Endothelial cell of umbilical vein (primary cell): ENCODE measurements around the gene TMEM164. TPM values are rescaled to one million over a fixed set of nuclear protein-coding genes. Genes with fewer than 3 reads are reported as not detected.
A peak's percentile ranks its signal among the peaks of the same experiment; 100 is the strongest.

ENCODE experiments used
- BruUV-seq: library from RNA; stranded (reverse); fragments of 400-500 nt; replicated peaks from 2 replicates; lab custom pipeline; 2021; lab: Mats Ljungman, UMichigan
- CTCF ChIA-PET: fragments of 300-600, 350-600 bp; sonication (Branson Sonifier 250); formaldehyde crosslinking; loops from one replicate; lab custom pipeline; 2021; ENCODE audit warnings: antibody characterized with exemption, inconsistent platforms; lab: Charles Lee
- POLR2A ChIA-PET: fragments of 300-600, 350-600 bp; sonication (Branson Sonifier 250); formaldehyde crosslinking; loops from one replicate; lab custom pipeline; 2021; ENCODE audit warnings: antibody characterized with exemption, inconsistent platforms; lab: Charles Lee
- DNase-seq: peaks from one replicate; pipeline ENCODE4 v3.0.0-alpha.2; 2011; ENCODE audit warnings: low read depth, low spot score
- FAIRE-seq: peaks from 2 replicates; lab custom pipeline; 2011; peaks lifted over from hg19 to GRCh38; lab: Jason Lieb, UNC
- H2AFZ ChIP-seq: 2 replicates; pipeline ENCODE4 v1.6.0; 2012; ENCODE audit warnings: low read depth, low read length, control low read depth, inconsistent platforms
- H3K27ac ChIP-seq: 2 replicates; pipeline ENCODE4 v1.5.1; 2011; ENCODE audit warnings: low read depth, mild to moderate bottlenecking, control low read depth, low read length, moderate library complexity; ENCODE audit not compliant: insufficient read depth
- H3K27me3 ChIP-seq, 2 experiments: 2 replicates each; pipeline versions ENCODE4 v1.6.0 to v1.6.1; 2011; ENCODE audit warnings: low read length in 2 of 2, mixed read lengths in 1 of 2; ENCODE audit not compliant: control insufficient read depth in 2 of 2, insufficient read depth in 2 of 2
- H3K36me3 ChIP-seq, 2 experiments: 2 replicates in 1 of 2; 3 replicates in 1 of 2; pipeline ENCODE4 v1.5.1; 2011; ENCODE audit warnings: low read length in 2 of 2, mild to moderate bottlenecking in 1 of 2, moderate library complexity in 1 of 2; ENCODE audit not compliant: control insufficient read depth in 2 of 2, insufficient read depth in 2 of 2; ENCODE audit errors: extremely low read depth in 1 of 2
- H3K4me1 ChIP-seq: 3 replicates; pipeline ENCODE4 v1.5.1; 2011; ENCODE audit warnings: mild to moderate bottlenecking, low read length; ENCODE audit not compliant: control insufficient read depth, insufficient read depth; ENCODE audit errors: extremely low read depth
- H3K4me2 ChIP-seq: 2 replicates; pipeline ENCODE4 v1.6.1; 2011; ENCODE audit warnings: low read length, control low read depth, mixed read lengths; ENCODE audit not compliant: insufficient read depth
- H3K4me3 ChIP-seq, 3 experiments: fragments of 200-600 bp in 1 of 3; sonication (generic), shearing (Covaris generic) in 1 of 3; replicated peaks in 1 of 3; 2 replicates each; pipeline ENCODE4 v1.5.1; 2011 to 2016; ENCODE audit warnings: control low read depth in 3 of 3, low read length in 3 of 3, mild to moderate bottlenecking in 2 of 3, inconsistent platforms in 1 of 3, low read depth in 1 of 3, moderate library complexity in 1 of 3; ENCODE audit not compliant: insufficient read depth in 1 of 3
- H3K79me2 ChIP-seq: 2 replicates; pipeline ENCODE4 v1.6.0; 2012; ENCODE audit warnings: low read length, inconsistent platforms; ENCODE audit not compliant: control insufficient read depth, insufficient read depth
- H3K9ac ChIP-seq: replicated peaks from 2 replicates; pipeline ENCODE3; 2011; ENCODE audit warnings: low read length, control low read depth; ENCODE audit not compliant: insufficient read depth; ENCODE audit errors: extremely low read depth
- H3K9me1 ChIP-seq: replicated peaks from 3 replicates; pipeline ENCODE4 v1.6.0; 2011; ENCODE audit warnings: mild to moderate bottlenecking, low read length; ENCODE audit not compliant: control insufficient read depth, insufficient read depth; ENCODE audit errors: extremely low read depth
- H3K9me3 ChIP-seq: replicated peaks from 2 replicates; pipeline ENCODE4 v1.5.1; 2012; ENCODE audit warnings: low read length, inconsistent platforms; ENCODE audit not compliant: control insufficient read depth, insufficient read depth
- H4K20me1 ChIP-seq: replicated peaks from 2 replicates; pipeline ENCODE3; 2011; ENCODE audit warnings: mild to moderate bottlenecking, low read length; ENCODE audit not compliant: control insufficient read depth, insufficient read depth; ENCODE audit errors: extremely low read depth
- CTCF ChIP-seq, 2 donors: IDR thresholded peaks; 1 replicate in 1 of 2; 2 replicates in 1 of 2; pipeline ENCODE4 v1.5.1; 2011; ENCODE audit warnings: low read length in 2 of 2, mild to moderate bottlenecking in 2 of 2, moderate library complexity in 2 of 2, control low read depth in 1 of 2, inconsistent platforms in 1 of 2, low read depth in 1 of 2; ENCODE audit not compliant: insufficient read depth in 1 of 2; ENCODE audit errors: extremely low read depth in 1 of 2
- EZH2 ChIP-seq: IDR thresholded peaks from 2 replicates; pipeline ENCODE4 v1.6.1; 2012; ENCODE audit warnings: borderline replicate concordance, low read depth, mild to moderate bottlenecking, moderate library complexity, low read length, inconsistent platforms; ENCODE audit not compliant: severe bottlenecking
- GATA2 ChIP-seq: IDR thresholded peaks from 2 replicates; pipeline ENCODE4 v1.7.0; 2011; ENCODE audit warnings: low read depth, mild to moderate bottlenecking, moderate library complexity, mixed read lengths, low read length; ENCODE audit not compliant: insufficient read length, insufficient read depth
- JUN ChIP-seq: IDR thresholded peaks from 2 replicates; pipeline ENCODE4 v1.6.1; 2011; ENCODE audit warnings: borderline replicate concordance, low read depth; ENCODE audit not compliant: insufficient read length, insufficient read depth
- POLR2AphosphoS5 ChIP-seq: IDR thresholded peaks from 2 replicates; pipeline ENCODE4 v1.6.1; 2012; ENCODE audit warnings: low read depth, mild to moderate bottlenecking, control low read depth, low read length, moderate library complexity; ENCODE audit not compliant: insufficient read depth
- dilution Hi-C: fragments of 300-500 bp; cut with MboI; formaldehyde crosslinking; loops from one replicate; pipeline ENCODE4 v1.15.0; 2019; ENCODE audit warnings: low sequenced_read_pairs; ENCODE audit not compliant: extremely low pct_ligation_motif_present
- intact Hi-C: fragments of 100-400 bp; cut with micrococcal nuclease; formaldehyde crosslinking; loops from one replicate; pipeline ENCODE4 v1.10.0; 2022
- polyA plus RNA-seq, 4 experiments: library from polyadenylated mRNA; depleted of rRNA in 3 of 4; stranded (reverse) in 3 of 4; unstranded in 1 of 4; fragments of >200 nt; gene quantifications; 2 replicates each; pipeline versions ENCODE4 v1.2.1 to v1.2.3, GENCODE V29; 2011 to 2012; ENCODE audit warnings: missing spikeins in 1 of 4
- total RNA-seq: library from RNA; stranded (reverse); gene quantifications from 2 replicates; pipeline ENCODE4 v1.2.3, GENCODE V29; 2021

TMEM164 gene
- total and polyA plus RNA-seq, 2 donors (not counting 3 experiments of a cell fraction or from before 2014, with no cell fraction given), result 12.8 to 22.2 TPM

GRCh38 chrX:110222497-110223257 lies 219.8 kb downstream of the TMEM164 start:
- CTCF ChIA-PET, result interaction anchor here (2.0 kb wide), 1 partner anchor 12 kb away, joined by 7 read pairs; no protein-coding TSS in a partner anchor
- no peak overlapping the region for H3K4me2 ChIP-seq
- FAIRE-seq (peak; percentile 18), DNase-seq (no peak)
- H3K4me3 ChIP-seq, result no peak overlapping the region
- no peaks in the 10 kb centered on the region for H3K79me2 ChIP-seq
- no peak overlapping the region for H3K27ac ChIP-seq
- no peaks in the 10 kb centered on the region for H3K9me3 ChIP-seq
- BruUV-seq, result no TSS peak
- no peaks in the 10 kb centered on the region for H3K36me3 ChIP-seq
- no peak overlapping the region for H3K9ac ChIP-seq
- dilution Hi-C loops, result no loop called here
- no peak overlapping the region for H2AFZ ChIP-seq
- H3K27me3 ChIP-seq, result no peaks in the 10 kb centered on the region
- H3K9me1 ChIP-seq, result no peaks in the 10 kb centered on the region
- H3K4me1 ChIP-seq, result peaks cover 5% of the 10 kb centered on the region
- no peaks in the 10 kb centered on the region for H4K20me1 ChIP-seq
- TF ChIP-seq CTCF (IDR thresholded peaks at IDR 0.05; ENCODE audit: extremely low read depth in 1 of 2, insufficient read depth in 1 of 2, low read depth in 1 of 2, low read length in 2 of 2) (no peak), EZH2 (no peak), POLR2AphosphoS5 (no peak), JUN (no peak), GATA2 (no peak)
- intact Hi-C loops, result no loop called here
- POLR2A ChIA-PET, result no interaction called here
